HCT116 (cell line): ENCODE data around the gene FREM1. TPM values are rescaled to one million over a fixed set of nuclear protein-coding genes. Genes with fewer than 3 reads are reported as not detected.

Experiments used
- ATAC-seq: fragments of 200-7000 bp; cut with Tn5 transposase; 2 replicates; pipeline ENCODE4 v1.9.1; 2020; ENCODE audit warnings: mild to moderate bottlenecking, moderate library complexity
- BruUV-seq: library from RNA; stranded (reverse); fragments of 400-500 nt; replicated peaks from 2 replicates; lab custom pipeline; 2021; lab: Mats Ljungman, UMichigan
- CTCF ChIA-PET: fragments of 300-600 bp; sonication (Branson Sonifier 250); formaldehyde crosslinking; loops from one replicate; lab custom pipeline; 2021; ENCODE audit warnings: antibody characterized with exemption; lab: Charles Lee
- POLR2A ChIA-PET: fragments of 300-600, 350-600 bp; sonication (Branson Sonifier 250); formaldehyde crosslinking; loops from one replicate; lab custom pipeline; 2021; ENCODE audit warnings: antibody characterized with exemption; lab: Charles Lee
- RAD21 ChIA-PET, 2 experiments: fragments of 300-600 bp; sonication (Branson Sonifier 250); formaldehyde crosslinking; loops; one replicate each; lab custom pipeline; 2023; ENCODE audit warnings: low total read pairs in 2 of 2; ENCODE audit not compliant: uncharacterized antibody in 2 of 2, unreplicated experiment in 2 of 2, low non-redundant PET in 1 of 2; lab: Charles Lee
- DNase-seq: peaks from one replicate; pipeline ENCODE4 v3.0.0-alpha.2; 2010; ENCODE audit warnings: low read depth, low spot score
- H2AFZ ChIP-seq: fragments of 200-600 bp; shearing (Covaris generic), sonication (generic); 2 replicates; pipeline ENCODE4 v1.6.1; 2017; ENCODE audit warnings: low read depth, mixed run types, mixed read lengths, antibody characterized with exemption, low read length; ENCODE audit not compliant: poor library complexity, severe bottlenecking
- H3K27ac ChIP-seq: 2 replicates; pipeline ENCODE4 v1.5.1; 2012; ENCODE audit warnings: low read depth, low read length
- H3K27me3 ChIP-seq: fragments of 200-600 bp; sonication (generic); 2 replicates; pipeline ENCODE4 v1.6.1; 2016; ENCODE audit warnings: mixed run types, low read length, mixed read lengths; ENCODE audit not compliant: insufficient read depth
- H3K36me3 ChIP-seq, 2 experiments: fragments of 200-500 bp in 1 of 2; fragments of 200-600 bp in 1 of 2; sonication (Bioruptor generic) in 1 of 2; sonication (generic) in 1 of 2; 2 replicates each; pipeline versions ENCODE4 v1.5.1 to v1.6.1; 2014 to 2016; ENCODE audit warnings: low read length in 2 of 2, inconsistent platforms in 1 of 2, mixed read lengths in 1 of 2, mixed run types in 1 of 2; ENCODE audit not compliant: insufficient read depth in 2 of 2, control insufficient read depth in 1 of 2
- H3K4me1 ChIP-seq, 2 experiments: fragments of 200-600 bp in 1 of 2; sonication (generic) in 1 of 2; 2 replicates each; pipeline versions ENCODE4 v1.5.1 to v1.6.1; 2012 to 2017; ENCODE audit warnings: low read length in 2 of 2, inconsistent platforms in 1 of 2, mild to moderate bottlenecking in 1 of 2, mixed read lengths in 1 of 2, mixed run types in 1 of 2, moderate library complexity in 1 of 2; ENCODE audit not compliant: insufficient read depth in 2 of 2, control insufficient read depth in 1 of 2
- H3K4me2 ChIP-seq: fragments of 200-600 bp; sonication (generic); 2 replicates; pipeline ENCODE4 v1.6.1; 2017; ENCODE audit warnings: mixed run types, low read length, mixed read lengths
- H3K4me3 ChIP-seq, 2 experiments: fragments of 200-600 bp in 1 of 2; sonication (generic) in 1 of 2; replicated peaks in 1 of 2; 2 replicates each; pipeline ENCODE4 v1.5.1; 2011 to 2016; ENCODE audit warnings: low read length in 2 of 2, control low read depth in 1 of 2, low read depth in 1 of 2, mild to moderate bottlenecking in 1 of 2, mixed read lengths in 1 of 2, mixed run types in 1 of 2
- H3K79me2 ChIP-seq: fragments of 200-600 bp; sonication (generic); 2 replicates; pipeline ENCODE4 v1.6.1; 2017; ENCODE audit warnings: mild to moderate bottlenecking, mixed run types, low read length, moderate library complexity, mixed read lengths; ENCODE audit not compliant: insufficient read depth
- H3K9ac ChIP-seq: fragments of 200-600 bp; sonication (generic); 2 replicates; pipeline ENCODE4 v1.6.1; 2016; ENCODE audit warnings: low read length, mixed read lengths
- H3K9me2 ChIP-seq: fragments of 200-600 bp; sonication (generic), shearing (Covaris generic); 2 replicates; pipeline ENCODE4 v1.6.1; 2017; ENCODE audit warnings: mixed run types, mild to moderate bottlenecking, moderate library complexity; ENCODE audit not compliant: insufficient read depth
- H3K9me3 ChIP-seq, 2 experiments: fragments of 200-500 bp in 1 of 2; fragments of 200-600 bp in 1 of 2; sonication (Bioruptor generic) in 1 of 2; sonication (generic) in 1 of 2; 2 replicates each; pipeline ENCODE4 v1.6.1; 2014 to 2017; ENCODE audit warnings: low read length in 2 of 2, mixed read lengths in 2 of 2, inconsistent platforms in 1 of 2, low read depth in 1 of 2, mild to moderate bottlenecking in 1 of 2, mixed run types in 1 of 2, moderate library complexity in 1 of 2; ENCODE audit not compliant: control insufficient read depth in 1 of 2, insufficient read depth in 1 of 2
- H4K20me1 ChIP-seq: fragments of 200-600 bp; sonication (generic), shearing (Covaris generic); 2 replicates; pipeline ENCODE4 v1.6.1; 2017; ENCODE audit warnings: mixed run types, mild to moderate bottlenecking, moderate library complexity; ENCODE audit not compliant: insufficient read depth
- CEBPB ChIP-seq: IDR thresholded peaks from 2 replicates; pipeline ENCODE4 v1.6.1; 2012; ENCODE audit warnings: low read depth
- RAD21 ChIP-seq: IDR thresholded peaks from 2 replicates; pipeline ENCODE4 v1.6.1; 2012; ENCODE audit warnings: low read depth, mild to moderate bottlenecking
- REST ChIP-seq: IDR thresholded peaks from 2 replicates; pipeline ENCODE4 v1.6.1; 2012; ENCODE audit warnings: low read depth
- YY1 ChIP-seq: IDR thresholded peaks from 2 replicates; pipeline ENCODE4 v1.6.1; 2011; ENCODE audit warnings: low read length, low read depth, moderate library complexity, mild to moderate bottlenecking; ENCODE audit not compliant: insufficient replicate concordance; ENCODE audit errors: extremely low read depth
- intact Hi-C: fragments of 100-400 bp; cut with micrococcal nuclease; formaldehyde crosslinking; loops from 2 replicates; pipeline ENCODE4 v1.10.0; 2022
- total RNA-seq: library from RNA; stranded (reverse); gene quantifications from one replicate; pipeline ENCODE4 v1.2.1, GENCODE V29; 2021; ENCODE audit not compliant: unreplicated experiment
- TF ChIP-seq, protein P1 (sequence below): IDR thresholded peaks from 2 replicates; pipeline ENCODE4 v1.6.1; 2012

The FREM1 gene
- total RNA-seq, 1 experiment from 2014 or later, result 0.12 TPM

DNA sequence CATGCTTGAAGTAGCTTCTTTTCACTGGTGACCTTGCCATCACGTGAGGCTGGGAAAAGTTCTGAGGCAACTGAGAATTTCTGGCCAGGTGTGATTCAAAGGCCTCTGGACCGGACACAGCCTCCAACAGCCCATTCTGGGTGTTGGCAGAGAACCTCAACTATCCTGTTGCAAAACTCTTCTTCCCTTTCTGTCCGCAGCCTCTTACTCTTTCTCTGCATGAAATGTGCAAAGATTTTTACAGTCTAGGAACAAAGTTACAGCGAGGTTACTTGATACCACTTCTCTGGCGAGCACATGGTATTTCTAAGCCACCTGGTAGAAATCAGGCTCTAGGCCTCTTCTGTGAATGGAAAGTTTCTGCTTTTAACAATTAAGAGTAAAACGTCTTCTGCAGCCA is 79.2 kb downstream of the FREM1 start:
- RAD21 ChIA-PET, result no interaction called here
- Histone ChIP-seq H3K36me3 (no peaks in the 10 kb centered on the region), H3K9me2 (no peaks in the 10 kb centered on the region), H3K79me2 (no peaks in the 10 kb centered on the region), H4K20me1 (no peaks in the 10 kb centered on the region), H3K4me1 (no peaks in the 10 kb centered on the region), H3K27me3 (peaks cover 14% of the 10 kb centered on the region; the same call in 1 of the 2 replicates), H3K4me3 (no peak overlapping the region), H3K9ac (no peak overlapping the region), H3K4me2 (no peak overlapping the region), H3K9me3 (no peaks in the 10 kb centered on the region), H2AFZ (no peak overlapping the region), H3K27ac (no peak overlapping the region)
- DNase-seq (no peak), ATAC-seq (no peak)
- CTCF ChIA-PET, result no interaction called here
- POLR2A ChIA-PET, result no interaction called here
- TF ChIP-seq REST (no peak), CEBPB (no peak), YY1 (no peak)
- TF ChIP-seq, protein P1, sequence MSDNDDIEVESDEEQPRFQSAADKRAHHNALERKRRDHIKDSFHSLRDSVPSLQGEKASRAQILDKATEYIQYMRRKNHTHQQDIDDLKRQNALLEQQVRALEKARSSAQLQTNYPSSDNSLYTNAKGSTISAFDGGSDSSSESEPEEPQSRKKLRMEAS, result no peak
- BruUV-seq, result no TSS peak
- intact Hi-C loops, result no loop called here

DNA sequence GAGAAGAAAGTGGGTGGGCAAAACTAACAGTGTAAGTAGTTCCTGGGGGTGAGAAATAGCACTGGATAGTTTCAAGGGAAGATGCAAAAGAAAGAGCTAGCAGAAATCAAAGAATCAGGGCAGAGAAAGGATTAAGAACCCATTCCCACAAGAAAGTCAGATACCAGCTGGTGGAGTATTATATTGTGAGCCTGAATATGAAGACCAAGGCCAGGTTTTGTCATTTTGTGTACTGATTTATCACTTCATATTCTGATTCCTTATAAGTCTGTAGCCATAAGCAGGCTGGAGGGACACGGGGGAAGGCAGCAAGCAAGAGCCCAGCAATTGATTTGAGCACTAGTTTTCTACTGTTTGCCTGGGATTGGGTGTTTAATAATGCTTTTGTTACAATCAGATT is 80.2 kb downstream of the FREM1 start:
- Histone ChIP-seq H3K27me3 (peaks cover 14% of the 10 kb centered on the region; the same call in 1 of the 2 replicates), H3K36me3 (no peaks in the 10 kb centered on the region), H3K4me3 (no peak overlapping the region), H3K9me2 (no peaks in the 10 kb centered on the region), H4K20me1 (no peaks in the 10 kb centered on the region), H2AFZ (no peak overlapping the region), H3K27ac (no peak overlapping the region), H3K79me2 (no peaks in the 10 kb centered on the region), H3K4me1 (no peaks in the 10 kb centered on the region), H3K9ac (no peak overlapping the region), H3K4me2 (no peak overlapping the region), H3K9me3 (no peaks in the 10 kb centered on the region)
- CTCF ChIA-PET, result interaction anchor here (2.4 kb wide), 1 partner anchor 17 kb away, joined by 6 read pairs; no protein-coding TSS in a partner anchor
- intact Hi-C loops, result no loop called here
- TF ChIP-seq RAD21, result no peak
- POLR2A ChIA-PET, result no interaction called here
- no peak for ATAC-seq
- RAD21 ChIA-PET, result no interaction called here
- no peak for DNase-seq
- BruUV-seq, result no TSS peak
